SH-SY5Y (cell line): Measurements from ENCODE around the gene GAN.

ENCODE experiments used
- GATA2 ChIP-seq: IDR thresholded peaks from 2 replicates; pipeline ENCODE4 v1.6.1; 2011; ENCODE audit warnings: mild to moderate bottlenecking, low read depth, low read length
- GATA3 ChIP-seq: IDR thresholded peaks from 2 replicates; pipeline ENCODE4 v1.6.1; 2011; ENCODE audit warnings: low read depth, mild to moderate bottlenecking, low read length, moderate library complexity

DNA sequence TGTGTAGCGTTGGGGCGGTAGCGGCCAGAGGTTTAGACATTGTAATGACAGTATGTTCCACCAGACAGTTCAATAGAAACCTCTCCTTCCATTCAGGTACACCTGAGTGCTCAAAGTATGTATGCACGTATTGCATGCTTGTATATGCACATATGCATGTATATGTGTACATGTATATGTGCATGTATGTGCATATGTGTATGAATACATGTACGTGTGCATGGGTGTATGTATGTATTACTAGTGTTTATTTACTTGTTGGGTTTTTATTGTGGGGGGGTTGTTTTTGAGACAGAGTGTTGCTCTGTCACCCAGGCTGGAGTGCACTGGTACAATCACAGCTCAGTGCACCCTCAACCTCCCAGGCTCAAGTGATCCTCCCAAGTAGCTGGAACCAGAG, 46.3 kb upstream of the GAN start:
- TF ChIP-seq GATA2 = no peak
- no peak for TF ChIP-seq GATA3
